ENCODE measurements around the gene AUTS2. TPM values are rescaled to one million over a fixed set of nuclear protein-coding genes. Genes with fewer than 3 reads are reported as not detected.

Gene AUTS2
- total and polyA plus RNA-seq, 9 of the 15 experiments (the other 6 are each of a cell fraction or from before 2014, with no cell fraction given) = 0.58 TPM; not detected in 8

DNA sequence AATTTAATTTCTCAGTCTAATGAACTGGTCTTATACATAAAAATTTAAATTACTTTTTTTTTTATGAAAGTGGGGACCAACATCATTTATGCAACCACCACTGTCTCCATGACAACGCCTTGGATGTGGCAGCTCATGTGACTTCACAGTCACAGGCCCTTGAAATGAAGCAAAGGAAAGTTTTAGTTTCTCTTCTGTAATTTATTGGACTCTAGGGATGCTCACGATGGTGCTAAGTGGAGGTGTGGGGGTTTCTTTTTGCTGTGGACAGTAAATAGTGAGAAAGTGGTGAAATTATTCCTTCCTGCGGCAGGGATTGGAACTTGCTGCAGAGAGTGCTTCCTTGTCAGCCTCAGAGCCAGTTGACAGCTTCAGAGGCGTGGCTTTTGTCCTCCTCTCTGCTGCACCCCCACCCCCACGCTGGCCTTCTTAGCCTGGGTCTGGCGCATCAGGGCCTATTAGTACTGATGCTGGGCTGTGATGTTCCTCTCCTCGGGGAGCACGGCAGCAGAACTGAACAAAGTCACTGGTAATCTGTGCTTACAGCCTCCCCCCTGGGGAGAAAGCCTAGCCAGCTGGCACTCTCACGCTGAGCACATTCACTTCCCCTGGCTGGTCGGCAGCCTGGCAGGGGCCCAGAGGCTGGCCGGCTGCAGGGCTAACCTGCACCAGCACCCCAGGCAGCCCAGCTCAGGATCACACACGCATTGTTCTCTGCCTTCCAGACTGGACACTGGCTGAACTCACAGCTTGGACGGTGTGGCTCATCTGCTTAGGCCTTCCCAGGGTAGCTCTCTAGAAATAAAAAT is 1016.2 kb downstream of the AUTS2 start:
- Histone ChIP-seq H3K79me2 (ENCODE audit: control insufficient read depth, insufficient read depth, low read length) (no peaks in the 10 kb centered on the region), H3K9ac (ENCODE audit: insufficient read depth in 1 of 2, low read depth in 2 of 2, low read length in 2 of 2) (no peak overlapping the region), H3K27me3 (ENCODE audit: control insufficient read depth in 2 of 2, insufficient read depth in 2 of 2, low read length in 2 of 2) (peaks cover 10 to 36% of the 10 kb centered on the region in 2 experiments), H4K20me1 (replicated peaks; ENCODE audit: control insufficient read depth, insufficient read depth, low read length) (no peaks in the 10 kb centered on the region), H2AFZ (ENCODE audit: low read depth, low read length) (no peak overlapping the region), H3K36me3 (ENCODE audit: control insufficient read depth, insufficient read depth, low read length) (no peaks in the 10 kb centered on the region), H3K9me1 (ENCODE audit: control insufficient read depth, insufficient read depth, low read length) (no peaks in the 10 kb centered on the region), H3K4me1 (replicated peaks in 1 of 2; ENCODE audit: control insufficient read depth in 2 of 2, insufficient read depth in 2 of 2, low read length in 2 of 2) (peaks cover 0 to 3% of the 10 kb centered on the region in 2 experiments; a peak in 2 of 5 replicates), H3K9me3 (replicated peaks; ENCODE audit: control insufficient read depth, insufficient read depth, low read depth, low read length) (no peaks in the 10 kb centered on the region), H3K4me2 (ENCODE audit: insufficient read depth, low read length) (no peak overlapping the region), H3K27ac (ENCODE audit: extremely low read depth, low read depth, low read length) (no peak overlapping the region), H3K4me3 (no peak overlapping the region)
- CTCF ChIA-PET (ENCODE audit: low intra/inter-chr PET ratio) = no interaction called here
- FAIRE-seq (no peak), DNase-seq (ENCODE audit: extremely low read depth in 1 of 4, low spot score in 3 of 4) (no peak), ATAC-seq (no peak)
- TF ChIP-seq STAT5B (CRISPR knock-in tag; IDR thresholded peaks at IDR 0.05) (no peak), RFX1 (IDR thresholded peaks at IDR 0.05) (peak; percentile 66), SUPT5H (IDR thresholded peaks at IDR 0.05) (no peak), POLR3A (IDR thresholded peaks at IDR 0.05; ENCODE audit: borderline replicate concordance, extremely low read depth, insufficient read depth, insufficient read length) (no peak), SRSF3 (IDR thresholded peaks at IDR 0.05; ENCODE audit: insufficient read depth, low read length) (no peak)
- in situ Hi-C loops (cut with MboI) = no loop called here
- intact Hi-C loops (cut with micrococcal nuclease) = no loop called here
- POLR2A ChIA-PET = no interaction called here
- no TSS peak for BruUV-seq (replicated peaks)
- WGBS (ENCODE audit: insufficient coverage, low coverage, missing lambda C conversion rate) = 2% methylated on average over 13 of the region's 13 CpGs
